A549 (cell line): Measurements from ENCODE around the gene PTHLH. TPM values are rescaled to one million over a fixed set of nuclear protein-coding genes. Genes with fewer than 3 reads are reported as not detected.

Experiments used
- ATAC-seq, 2 experiments: fragments of 200-7000 bp in 1 of 2; fragments of >200 bp in 1 of 2; cut with Nextera tagmentation in 1 of 2; cut with Tn5 transposase in 1 of 2; 3 replicates each; pipeline versions ENCODE4 v1.8.0 to v1.9.1; 2018 to 2020; ENCODE audit warnings: mild to moderate bottlenecking in 1 of 2, moderate library complexity in 1 of 2
- CTCF ChIA-PET: fragments of 300-600 bp; sonication (Branson Sonifier 250); formaldehyde crosslinking; extraction: SDS; loops from one replicate; lab custom pipeline; 2021; ENCODE audit warnings: antibody characterized with exemption, inconsistent platforms; lab: Yijun Ruan, JAX
- POLR2A ChIA-PET: fragments of 350-600 bp; formaldehyde crosslinking; extraction: SDS; loops from one replicate; lab custom pipeline; 2021; ENCODE audit warnings: antibody characterized with exemption, inconsistent platforms; lab: Yijun Ruan, JAX
- DNase-seq, 2 experiments: peaks; one replicate each; pipeline versions ENCODE4 v3.0.0 to v3.0.0-alpha.2; 2011 to 2016; ENCODE audit warnings: low read depth in 1 of 2, low spot score in 1 of 2
- FAIRE-seq: peaks from 2 replicates; lab custom pipeline; 2011; peaks lifted over from hg19 to GRCh38; lab: Jason Lieb, UNC
- H3K27ac ChIP-seq, 2 experiments: fragments of >200 bp; sonication (Bioruptor Twin); formaldehyde crosslinking; 3 replicates each; pipeline ENCODE4 v1.5.1; 2016 to 2017
- H3K4me1 ChIP-seq: fragments of >200 bp; sonication (Bioruptor Twin); formaldehyde crosslinking; 3 replicates; pipeline ENCODE4 v1.6.1; 2016
- H3K4me2 ChIP-seq: fragments of >200 bp; sonication (Bioruptor Twin); formaldehyde crosslinking; 3 replicates; pipeline ENCODE4 v1.6.1; 2016
- H3K4me3 ChIP-seq: fragments of >200 bp; sonication (Bioruptor Twin); formaldehyde crosslinking; 3 replicates; pipeline ENCODE4 v1.5.1; 2016
- H3K9me3 ChIP-seq: fragments of >200 bp; sonication (Bioruptor Twin); formaldehyde crosslinking; 3 replicates; pipeline ENCODE4 v1.6.1; 2016
- CBX2 ChIP-seq: fragments of 200-600 bp; sonication (generic); IDR thresholded peaks from 2 replicates; pipeline ENCODE4 v1.6.1; 2016; ENCODE audit warnings: low read depth, mild to moderate bottlenecking, borderline replicate concordance
- CBX8 ChIP-seq: fragments of 200-600 bp; sonication (generic); IDR thresholded peaks from 2 replicates; pipeline ENCODE4 v1.6.1; 2016
- CEBPB ChIP-seq, 2 experiments: fragments of >200 bp in 1 of 2; sonication (Bioruptor Twin) in 1 of 2; formaldehyde crosslinking in 1 of 2; IDR thresholded peaks; 2 replicates each; pipeline ENCODE4 v1.6.1; 2012 to 2016
- CHD4 ChIP-seq: fragments of 200-600 bp; sonication (generic); IDR thresholded peaks from 2 replicates; pipeline ENCODE4 v1.6.1; 2016; ENCODE audit warnings: antibody characterized with exemption, mild to moderate bottlenecking, borderline replicate concordance
- EHF ChIP-seq: fragments of 250-450 bp; sonication (Bioruptor Pico); IDR thresholded peaks from 2 replicates; pipeline ENCODE4 v1.5.0; 2020; ENCODE audit warnings: mild to moderate bottlenecking
- FOXS1 ChIP-seq: fragments of 250-450 bp; sonication (Bioruptor Pico); IDR thresholded peaks from 2 replicates; pipeline ENCODE4 v1.5.0; 2020; ENCODE audit warnings: mild to moderate bottlenecking, moderate library complexity
- GATA3 ChIP-seq: IDR thresholded peaks from 2 replicates; pipeline ENCODE4 v1.6.1; 2012; ENCODE audit warnings: borderline replicate concordance
- HOXB5 ChIP-seq: fragments of 250-450 bp; sonication (Bioruptor Pico); IDR thresholded peaks from 2 replicates; pipeline ENCODE4 v1.5.0; 2020; ENCODE audit warnings: mild to moderate bottlenecking, moderate library complexity
- JUN ChIP-seq, 2 experiments: fragments of >200 bp; sonication (Bioruptor Twin); formaldehyde crosslinking; IDR thresholded peaks; 2 replicates in 1 of 2; 3 replicates in 1 of 2; pipeline ENCODE4 v1.6.1; 2016 to 2017
- JUNB ChIP-seq: fragments of >200 bp; sonication (Bioruptor Twin); formaldehyde crosslinking; IDR thresholded peaks from 2 replicates; pipeline ENCODE4 v1.6.1; 2016
- KDM5A ChIP-seq: fragments of 200-600 bp; sonication (generic); IDR thresholded peaks from 2 replicates; pipeline ENCODE4 v1.6.1; 2016; ENCODE audit warnings: antibody characterized with exemption, mild to moderate bottlenecking
- NFE2L2 ChIP-seq: fragments of 150-350 bp; conservative IDR thresholded peaks from 2 replicates; pipeline ENCODE4 v1.6.1; 2014; ENCODE audit warnings: low read length
- NPAS2 ChIP-seq: fragments of 250-450 bp; sonication (Bioruptor Pico); IDR thresholded peaks from 2 replicates; pipeline ENCODE4 v1.8.0; 2022; ENCODE audit warnings: mild to moderate bottlenecking, moderate library complexity, borderline replicate concordance
- NR3C1 ChIP-seq: fragments of >200 bp; sonication (Bioruptor Twin); formaldehyde crosslinking; IDR thresholded peaks from 3 replicates; pipeline ENCODE4 v1.6.1; 2017
- POLR2A ChIP-seq: IDR thresholded peaks from 2 replicates; pipeline ENCODE4 v1.6.1; 2012; ENCODE audit warnings: mild to moderate bottlenecking, low read length
- RARB ChIP-seq: fragments of 250-450 bp; sonication (Bioruptor Pico); IDR thresholded peaks from 2 replicates; pipeline ENCODE4 v1.8.0; 2021; ENCODE audit warnings: mild to moderate bottlenecking, moderate library complexity
- RCOR1 ChIP-seq: fragments of 150-350 bp; IDR thresholded peaks from 2 replicates; pipeline ENCODE4 v1.6.1; 2014; ENCODE audit warnings: antibody characterized with exemption, low read length, low read depth
- RFX5 ChIP-seq: fragments of 450-650 bp; IDR thresholded peaks from 2 replicates; pipeline ENCODE4 v1.7.1; 2014; ENCODE audit warnings: antibody characterized with exemption, mild to moderate bottlenecking, moderate library complexity
- SMC3 ChIP-seq: fragments of >200 bp; sonication (Bioruptor Twin); formaldehyde crosslinking; IDR thresholded peaks from 3 replicates; pipeline ENCODE4 v1.6.1; 2018; ENCODE audit warnings: inconsistent platforms
- TFCP2L1 ChIP-seq: fragments of 250-450 bp; sonication (Bioruptor Pico); IDR thresholded peaks from 2 replicates; pipeline ENCODE4 v1.5.0; 2021; ENCODE audit warnings: mild to moderate bottlenecking
- TP53 ChIP-seq: fragments of 250-450 bp; sonication (Bioruptor Pico); IDR thresholded peaks from 2 replicates; pipeline ENCODE4 v1.5.0; 2021; ENCODE audit warnings: mild to moderate bottlenecking, moderate library complexity
- ZC3H11A ChIP-seq: fragments of 450-650 bp; IDR thresholded peaks from 2 replicates; pipeline ENCODE4 v1.6.1; 2014; ENCODE audit warnings: antibody characterized with exemption, mild to moderate bottlenecking
- ZFP36 ChIP-seq: fragments of 450-650 bp; IDR thresholded peaks from 2 replicates; pipeline ENCODE4 v1.6.1; 2014; ENCODE audit warnings: borderline replicate concordance; ENCODE audit not compliant: partially characterized antibody
- ZSCAN20 ChIP-seq: fragments of 250-450 bp; sonication (Bioruptor Pico); IDR thresholded peaks from 2 replicates; pipeline ENCODE4 v1.8.0; 2022; ENCODE audit warnings: mild to moderate bottlenecking, moderate library complexity
- WGBS: methylation state at CpG from one replicate; pipeline ENCODE4 v1.1.6; 2017; ENCODE audit errors: missing lambda C conversion rate; 5-methylcytosine and 5-hydroxymethylcytosine counted together
- polyA plus RNA-seq, 4 experiments: library from polyadenylated mRNA; depleted of rRNA in 3 of 4; stranded (reverse); fragments of >200 nt; fragmentation: RNase III in 1 of 4; extraction: RNeasy Plus Mini Kit Qiagen cat#74134 plus additional on column Dnase treatment in 1 of 4; gene quantifications; 2 replicates in 3 of 4; 3 replicates in 1 of 4; pipeline ENCODE4 v1.2.3, GENCODE V29; 2011 to 2017
- TF ChIP-seq, protein P1 (sequence below): fragments of >200 bp; sonication (Bioruptor Twin); formaldehyde crosslinking; IDR thresholded peaks from 3 replicates; pipeline ENCODE4 v1.5.1; 2016
- TF ChIP-seq, protein P2 (sequence below): fragments of 450-650 bp; IDR thresholded peaks from 2 replicates; pipeline ENCODE4 v1.6.1; 2014; ENCODE audit warnings: antibody characterized with exemption
- TF ChIP-seq, protein P3 (sequence below): fragments of 250-450 bp; sonication (Bioruptor Pico); IDR thresholded peaks from 2 replicates; pipeline ENCODE4 v1.5.0; 2020; ENCODE audit warnings: low read depth, mild to moderate bottlenecking, moderate library complexity

The PTHLH gene
- polyA plus RNA-seq, 2 of the 4 experiments (the other 2 are of a cell fraction): 10.9 to 27.9 TPM

DNA sequence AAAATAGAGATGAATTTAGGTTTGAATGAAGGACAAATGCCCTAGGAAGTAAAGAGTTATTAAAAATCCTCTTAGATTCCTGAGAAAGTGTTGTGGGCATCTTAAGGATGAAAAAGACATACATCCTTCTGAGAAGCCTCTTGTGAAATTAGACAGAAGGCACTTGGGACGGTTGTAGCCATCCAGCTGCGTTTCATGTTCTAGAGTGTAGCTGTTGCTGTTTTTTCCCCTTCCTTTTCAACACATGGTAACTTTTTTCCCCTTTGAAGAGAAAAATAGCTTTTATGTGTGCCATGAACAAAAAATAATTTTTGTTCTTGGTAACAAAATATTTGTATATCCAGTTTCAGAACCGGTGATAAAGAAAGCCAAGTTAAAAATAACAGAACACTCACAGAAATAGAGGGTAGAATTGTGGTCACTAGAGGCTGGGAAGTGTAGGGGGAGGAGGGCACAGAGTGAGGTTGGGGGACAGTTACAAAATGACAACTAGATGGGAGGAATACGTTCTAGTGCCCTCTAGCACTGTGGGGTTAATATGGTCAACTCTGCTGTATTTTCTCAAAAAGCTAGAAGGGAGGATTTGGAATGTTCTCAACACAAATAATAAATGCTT lies 58.4 kb downstream of the PTHLH start:
- ChIA-PET POLR2A (no interaction called here), CTCF (interaction anchor here (0.6 to 1.4 kb wide), 2 partner anchors 10 to 31 kb away, joined by 3 to 5 read pairs; no protein-coding TSS in a partner anchor)
- Histone ChIP-seq H3K4me2 (no peak overlapping the region), H3K9me3 (peaks cover 5% of the 10 kb centered on the region; the same call in 2 of the 3 replicates), H3K27ac (no peak overlapping the region), H3K4me1 (no peaks in the 10 kb centered on the region), H3K4me3 (no peak overlapping the region)
- ATAC-seq (no peak), DNase-seq (no peak), FAIRE-seq (no peak)
- 65% methylated on average over 4 of the region's 4 CpGs for WGBS
- no peak for TF ChIP-seq NPAS2 (CRISPR knock-in tag)
- no peak for TF ChIP-seq CHD4
- no peak for TF ChIP-seq ZFP36
- TF ChIP-seq CBX8: no peak
- TF ChIP-seq ZSCAN20 (CRISPR knock-in tag): no peak
- TF ChIP-seq NR3C1: no peak
- TF ChIP-seq JUN (IDR thresholded peaks at IDR 0.05): no peak
- TF ChIP-seq JUNB: no peak
- TF ChIP-seq, protein P1, sequence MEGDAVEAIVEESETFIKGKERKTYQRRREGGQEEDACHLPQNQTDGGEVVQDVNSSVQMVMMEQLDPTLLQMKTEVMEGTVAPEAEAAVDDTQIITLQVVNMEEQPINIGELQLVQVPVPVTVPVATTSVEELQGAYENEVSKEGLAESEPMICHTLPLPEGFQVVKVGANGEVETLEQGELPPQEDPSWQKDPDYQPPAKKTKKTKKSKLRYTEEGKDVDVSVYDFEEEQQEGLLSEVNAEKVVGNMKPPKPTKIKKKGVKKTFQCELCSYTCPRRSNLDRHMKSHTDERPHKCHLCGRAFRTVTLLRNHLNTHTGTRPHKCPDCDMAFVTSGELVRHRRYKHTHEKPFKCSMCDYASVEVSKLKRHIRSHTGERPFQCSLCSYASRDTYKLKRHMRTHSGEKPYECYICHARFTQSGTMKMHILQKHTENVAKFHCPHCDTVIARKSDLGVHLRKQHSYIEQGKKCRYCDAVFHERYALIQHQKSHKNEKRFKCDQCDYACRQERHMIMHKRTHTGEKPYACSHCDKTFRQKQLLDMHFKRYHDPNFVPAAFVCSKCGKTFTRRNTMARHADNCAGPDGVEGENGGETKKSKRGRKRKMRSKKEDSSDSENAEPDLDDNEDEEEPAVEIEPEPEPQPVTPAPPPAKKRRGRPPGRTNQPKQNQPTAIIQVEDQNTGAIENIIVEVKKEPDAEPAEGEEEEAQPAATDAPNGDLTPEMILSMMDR: no peak
- TF ChIP-seq HOXB5 (CRISPR knock-in tag): no peak
- TF ChIP-seq SMC3: no peak
- TF ChIP-seq, protein P2, sequence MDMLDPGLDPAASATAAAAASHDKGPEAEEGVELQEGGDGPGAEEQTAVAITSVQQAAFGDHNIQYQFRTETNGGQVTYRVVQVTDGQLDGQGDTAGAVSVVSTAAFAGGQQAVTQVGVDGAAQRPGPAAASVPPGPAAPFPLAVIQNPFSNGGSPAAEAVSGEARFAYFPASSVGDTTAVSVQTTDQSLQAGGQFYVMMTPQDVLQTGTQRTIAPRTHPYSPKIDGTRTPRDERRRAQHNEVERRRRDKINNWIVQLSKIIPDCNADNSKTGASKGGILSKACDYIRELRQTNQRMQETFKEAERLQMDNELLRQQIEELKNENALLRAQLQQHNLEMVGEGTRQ: no peak
- TF ChIP-seq RARB (CRISPR knock-in tag): no peak
- no peak for TF ChIP-seq RCOR1
- no peak for TF ChIP-seq FOXS1 (CRISPR knock-in tag)
- no peak for TF ChIP-seq EHF
- no peak for TF ChIP-seq ZC3H11A

DNA sequence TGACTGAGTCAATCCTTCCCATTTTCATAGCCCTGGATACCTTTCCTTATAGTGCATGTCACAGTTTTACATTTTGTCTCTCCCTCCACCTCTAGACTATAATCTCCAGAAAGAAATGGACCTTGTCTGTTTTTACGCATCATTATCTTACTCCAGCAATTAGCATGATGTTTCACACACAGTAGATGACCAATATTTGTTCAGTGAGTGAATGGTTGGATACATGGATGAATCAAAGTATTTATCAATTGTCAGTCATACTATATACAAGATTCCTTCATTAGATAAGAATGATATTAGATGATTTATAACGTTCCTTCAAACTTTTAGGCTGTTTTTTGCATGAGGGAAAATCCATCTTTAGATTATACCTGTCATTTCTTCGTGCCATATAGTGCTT lies 61.1 kb downstream of the PTHLH start:
- ChIA-PET POLR2A (no interaction called here), CTCF (no interaction called here)
- no peak overlapping the region for H3K4me3 ChIP-seq
- DNase-seq (no peak), FAIRE-seq (no peak), ATAC-seq (no peak)
- no peak overlapping the region for H3K4me2 ChIP-seq
- peaks cover 3% of the 10 kb centered on the region; the same call in 2 of the 3 replicates for H3K9me3 ChIP-seq
- TF ChIP-seq FOXS1 (CRISPR knock-in tag) (no peak), RCOR1 (no peak), CEBPB (IDR thresholded peaks at IDR 0.05) (no peak), JUNB (no peak), NPAS2 (CRISPR knock-in tag) (no peak), KDM5A (no peak), TP53 (CRISPR knock-in tag) (no peak), ZFP36 (no peak), RARB (CRISPR knock-in tag) (no peak), CBX2 (no peak), RFX5 (no peak), NFE2L2 (no peak), POLR2A (no peak), GATA3 (no peak), TFCP2L1 (CRISPR knock-in tag) (no peak)
- TF ChIP-seq, protein P1: no peak
- TF ChIP-seq, protein P2: no peak
- TF ChIP-seq, protein P3, sequence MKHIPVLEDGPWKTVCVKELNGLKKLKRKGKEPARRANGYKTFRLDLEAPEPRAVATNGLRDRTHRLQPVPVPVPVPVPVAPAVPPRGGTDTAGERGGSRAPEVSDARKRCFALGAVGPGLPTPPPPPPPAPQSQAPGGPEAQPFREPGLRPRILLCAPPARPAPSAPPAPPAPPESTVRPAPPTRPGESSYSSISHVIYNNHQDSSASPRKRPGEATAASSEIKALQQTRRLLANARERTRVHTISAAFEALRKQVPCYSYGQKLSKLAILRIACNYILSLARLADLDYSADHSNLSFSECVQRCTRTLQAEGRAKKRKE: no peak
- 32% methylated on average over 3 of the region's 3 CpGs for WGBS
- no peak overlapping the region for H3K27ac ChIP-seq
- peaks cover 11% of the 10 kb centered on the region; the same call in 1 of the 3 replicates for H3K4me1 ChIP-seq
